ENCODE results near the gene KTI12. TPM values are rescaled to one million over a fixed set of nuclear protein-coding genes. Genes with fewer than 3 reads are reported as not detected.
"Not testable (repeated sequence)": the region's sequence is repeated elsewhere in the genome, so short reads cannot be mapped to it uniquely, and the experiment has no call there.

KTI12 gene
- total RNA-seq, 1 donor from 2014 or later: 3.2 TPM

GRCh38 chr1:52045666-52046195 is 12.1 kb upstream of the KTI12 start:
- ATAC-seq; intact Hi-C loops (cut with micrococcal nuclease); DNase-seq: not testable (repeated sequence)

GRCh38 chr1:52045236-52045635 is 11.6 kb upstream of the KTI12 start:
- intact Hi-C loops (cut with micrococcal nuclease): no loop called here
- no peak for ATAC-seq
- no peak for DNase-seq

- DNase-seq (no peak), ATAC-seq (no peak)
- intact Hi-C loops (cut with micrococcal nuclease): no loop called here
These were observed 8.1 kb upstream of the KTI12 start for GRCh38 chr1:52041551-52042185.

- DNase-seq: no peak
- intact Hi-C loops (cut with micrococcal nuclease): no loop called here
- ATAC-seq: no peak
These were observed 4.3 kb upstream of the KTI12 start for GRCh38 chr1:52037909-52038308.

- ATAC-seq (no peak), DNase-seq (no peak)
- intact Hi-C loops (cut with micrococcal nuclease): no loop called here
These were observed 3.8 kb upstream of the KTI12 start for GRCh38 chr1:52037402-52037814.

GRCh38 chr1:52034050-52034384 is 407 bp upstream of the KTI12 start:
- no peak for ATAC-seq
- no peak for DNase-seq
- intact Hi-C loops (cut with micrococcal nuclease): no loop called here

- peak; percentile 59 for ATAC-seq
- intact Hi-C loops (cut with micrococcal nuclease): no loop called here
- peak; percentile 48 for DNase-seq
These were observed 852 bp downstream of the KTI12 start for GRCh38 chr1:52032785-52033131.

GRCh38 chr1:52032124-52032784 is 1.4 kb downstream of the KTI12 start:
- ATAC-seq: no peak
- no peak for DNase-seq
- intact Hi-C loops (cut with micrococcal nuclease): no loop called here

- DNase-seq; ATAC-seq; intact Hi-C loops (cut with micrococcal nuclease): not testable (repeated sequence)
These were observed 4.8 kb downstream of the KTI12 start for GRCh38 chr1:52028839-52029238.

GRCh38 chr1:52028328-52028727 is 5.3 kb downstream of the KTI12 start:
- intact Hi-C loops (cut with micrococcal nuclease): no loop called here
- ATAC-seq (no peak), DNase-seq (no peak)

- no peak for ATAC-seq
- DNase-seq: no peak
- intact Hi-C loops (cut with micrococcal nuclease): no loop called here
These were observed 7.3 kb downstream of the KTI12 start for GRCh38 chr1:52026278-52026677.

- intact Hi-C loops (cut with micrococcal nuclease): no loop called here
These were observed 11.5 kb downstream of the KTI12 start for GRCh38 chr1:52022133-52022532.

GRCh38 chr1:52008071-52008809 is 25.4 kb downstream of the KTI12 start:
- no peak for DNase-seq
- intact Hi-C loops (cut with micrococcal nuclease): no loop called here
- ATAC-seq: no peak

More at GRCh38 chr1:52022133-52022532, 11.5 kb downstream of the KTI12 start:
- no peak for ATAC-seq
- DNase-seq: no peak

- intact Hi-C loops (cut with micrococcal nuclease): no loop called here
- no peak for ATAC-seq
- DNase-seq: no peak
These were observed 26.2 kb downstream of the KTI12 start for GRCh38 chr1:52007215-52008002.

GRCh38 chr1:52006081-52006553 is 27.5 kb downstream of the KTI12 start:
- DNase-seq; ATAC-seq; intact Hi-C loops (cut with micrococcal nuclease): not testable (repeated sequence)

- ATAC-seq; intact Hi-C loops (cut with micrococcal nuclease); DNase-seq: not testable (repeated sequence)
These were observed 28.1 kb downstream of the KTI12 start for GRCh38 chr1:52005548-52005947.

GRCh38 chr1:52003877-52004276 is 29.7 kb downstream of the KTI12 start:
- no peak for DNase-seq
- intact Hi-C loops (cut with micrococcal nuclease): loop anchor here (5.0 kb wide), 1 partner anchor 107 kb away; no protein-coding TSS in a partner anchor
- ATAC-seq: no peak

GRCh38 chr1:52002038-52002917 is 31.3 kb downstream of the KTI12 start:
- intact Hi-C loops (cut with micrococcal nuclease): loop anchor here (5.0 kb wide), 1 partner anchor 105 kb away; no protein-coding TSS in a partner anchor
- DNase-seq (no peak), ATAC-seq (peak; percentile 88)

Measured in left ventricle myocardium superior (tissue), 1 donor.